IgD-negative memory B cell (primary cell): Measurements from ENCODE around the gene NAT10. TPM values are rescaled to one million over a fixed set of nuclear protein-coding genes. Genes with fewer than 3 reads are reported as not detected.

Source experiments
- H3K27ac Mint-ChIP-seq, 3 donors: one replicate each; pipeline ENCODE4 v1.8.0; 2020 to 2022; ENCODE audit warnings: mild to moderate bottlenecking in 3 of 3, mixed read lengths in 3 of 3, moderate library complexity in 1 of 3
- H3K27me3 Mint-ChIP-seq: one replicate; pipeline ENCODE4 v1.8.0; 2021; ENCODE audit warnings: mixed read lengths
- H3K36me3 Mint-ChIP-seq: one replicate; pipeline ENCODE4 v1.8.0; 2020; ENCODE audit warnings: mild to moderate bottlenecking, mixed read lengths
- H3K4me1 Mint-ChIP-seq, 3 donors: one replicate each; pipeline ENCODE4 v1.8.0; 2020 to 2022; ENCODE audit warnings: mixed read lengths in 3 of 3, mild to moderate bottlenecking in 1 of 3
- H3K4me3 Mint-ChIP-seq, 4 donors: one replicate each; pipeline ENCODE4 v1.8.0; 2020 to 2022; ENCODE audit warnings: mild to moderate bottlenecking in 4 of 4, mixed read lengths in 4 of 4, moderate library complexity in 3 of 4
- H3K9me3 Mint-ChIP-seq, 3 donors: one replicate each; pipeline ENCODE4 v1.8.0; 2020 to 2021; ENCODE audit warnings: mixed read lengths in 3 of 3, mild to moderate bottlenecking in 1 of 3
- polyA plus RNA-seq: library from polyadenylated mRNA; unstranded; fragments of 300-500 nt; fragmentation: Illumina TruSeq; gene quantifications from one replicate; pipeline ENCODE4 v1.2.3, GENCODE V29; 2021

NAT10 gene
- polyA plus RNA-seq, 1 donor from 2014 or later = 35.7 TPM

DNA sequence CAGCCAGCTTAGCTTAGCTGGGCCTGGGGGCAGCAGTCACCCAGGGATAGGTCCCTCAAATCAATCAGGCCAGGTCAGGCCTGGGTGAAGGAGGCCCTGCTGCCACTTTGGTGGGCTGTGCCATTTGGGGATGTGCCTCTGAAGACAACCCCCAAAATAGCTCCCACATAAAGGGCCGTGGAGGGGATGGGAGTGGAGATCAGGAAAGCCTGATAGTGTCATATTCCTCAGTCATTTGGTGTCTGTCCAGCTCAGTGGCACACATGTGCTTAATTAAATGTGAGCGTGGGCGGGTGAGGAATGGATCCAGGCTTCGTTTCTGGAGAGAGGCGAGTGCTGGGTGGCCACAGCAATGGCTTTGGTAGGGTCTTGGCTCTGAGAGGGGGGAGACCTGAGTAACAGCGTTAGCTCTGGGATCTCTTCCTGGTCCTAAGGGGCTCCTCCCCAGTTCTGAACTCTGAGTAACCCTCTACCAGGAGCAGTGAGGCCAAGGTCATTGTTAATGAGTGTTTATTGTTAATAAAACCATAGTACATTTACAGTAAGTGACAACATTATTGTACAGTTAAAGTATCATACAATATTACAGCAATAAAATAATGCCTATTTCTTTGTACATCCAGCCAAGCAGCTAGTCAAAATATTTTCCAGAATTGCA is 45.2 kb downstream of the NAT10 start:
- no peak overlapping the region for H3K4me3 Mint-ChIP-seq
- no peaks in the 10 kb centered on the region for H3K27me3 Mint-ChIP-seq
- H3K36me3 Mint-ChIP-seq = peaks cover 3% of the 10 kb centered on the region
- H3K4me1 Mint-ChIP-seq = peaks cover 20 to 26% (median 24%) of the 10 kb centered on the region in 3 donors
- H3K27ac Mint-ChIP-seq = peak overlapping the region in 1 of 3 donors; percentile 57
- no peaks in the 10 kb centered on the region for H3K9me3 Mint-ChIP-seq

- no peak overlapping the region for H3K4me3 Mint-ChIP-seq
- H3K27ac Mint-ChIP-seq = no peak overlapping the region
- H3K9me3 Mint-ChIP-seq = no peaks in the 10 kb centered on the region
- H3K27me3 Mint-ChIP-seq = no peaks in the 10 kb centered on the region
- H3K4me1 Mint-ChIP-seq = peaks cover 15 to 21% (median 19%) of the 10 kb centered on the region in 3 donors
- H3K36me3 Mint-ChIP-seq = peaks cover 3% of the 10 kb centered on the region
These were observed 45.7 kb downstream of the NAT10 start for GRCh38 chr11:34151166-34151565.

- no peak overlapping the region for H3K4me3 Mint-ChIP-seq
- H3K27me3 Mint-ChIP-seq = no peaks in the 10 kb centered on the region
- peaks cover 3% of the 10 kb centered on the region for H3K36me3 Mint-ChIP-seq
- no peaks in the 10 kb centered on the region for H3K9me3 Mint-ChIP-seq
- H3K4me1 Mint-ChIP-seq = peaks cover 12 to 20% (median 18%) of the 10 kb centered on the region in 3 donors
- peak overlapping the region in 1 of 3 donors; percentile 81 for H3K27ac Mint-ChIP-seq
These were observed 46.8 kb downstream of the NAT10 start for GRCh38 chr11:34151916-34152845.

DNA sequence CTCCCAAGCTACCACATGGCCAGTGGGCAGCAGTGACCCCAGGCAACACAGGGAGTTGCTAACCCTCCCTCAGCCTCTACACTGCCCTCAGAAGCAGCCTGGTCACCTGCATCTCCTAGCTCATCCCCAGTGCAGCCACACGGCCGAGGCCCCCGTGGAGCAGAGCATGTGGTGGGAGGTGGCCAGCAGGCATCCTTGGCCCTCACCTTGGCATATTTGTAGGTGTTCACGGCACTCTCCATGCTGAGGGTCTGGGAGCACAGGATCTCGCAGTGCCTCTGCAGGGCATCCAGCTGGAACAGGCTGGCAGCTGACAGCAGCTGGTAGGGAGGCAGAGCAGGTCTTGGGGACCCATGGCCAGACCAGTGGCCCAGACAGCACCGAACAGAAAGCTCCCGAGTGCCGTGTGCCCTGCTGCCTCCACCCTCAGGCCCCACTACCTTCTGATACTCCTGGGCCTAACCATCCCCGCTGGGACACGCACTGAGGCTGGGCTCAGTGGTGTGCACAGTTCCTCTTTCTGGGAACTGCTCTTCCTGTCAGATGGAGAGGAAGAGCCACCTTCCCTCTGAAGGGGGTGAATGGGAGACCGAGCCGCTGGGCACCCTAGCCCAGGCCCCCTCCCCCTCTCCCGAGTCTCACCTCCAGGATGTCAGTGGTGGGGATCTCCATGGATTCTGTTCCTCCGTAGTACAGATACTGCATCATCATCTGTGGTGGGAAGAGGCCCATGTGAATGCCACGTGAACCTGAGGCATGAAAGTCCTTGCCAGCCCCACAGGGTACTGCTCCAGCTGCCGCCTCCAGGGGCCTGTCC is 48.8 kb downstream of the NAT10 start:
- no peaks in the 10 kb centered on the region for H3K27me3 Mint-ChIP-seq
- H3K4me1 Mint-ChIP-seq = peaks cover 12 to 20% (median 18%) of the 10 kb centered on the region in 3 donors
- H3K4me3 Mint-ChIP-seq = peak overlapping the region in 2 of 4 donors; percentile 75 to 81
- peaks cover 3% of the 10 kb centered on the region for H3K36me3 Mint-ChIP-seq
- H3K9me3 Mint-ChIP-seq = no peaks in the 10 kb centered on the region
- peak overlapping the region in 2 of 3 donors; percentile 60 to 67 for H3K27ac Mint-ChIP-seq

GRCh38 chr11:34155057-34155756 is 49.8 kb downstream of the NAT10 start:
- Mint-ChIP-seq H3K4me3 (no peak overlapping the region), H3K27ac (peak overlapping the region; percentile 35 to 67 (median 60)), H3K36me3 (peaks cover 3% of the 10 kb centered on the region), H3K4me1 (peaks cover 12 to 20% (median 18%) of the 10 kb centered on the region in 3 donors), H3K27me3 (no peaks in the 10 kb centered on the region), H3K9me3 (no peaks in the 10 kb centered on the region)

- H3K27me3 Mint-ChIP-seq = no peaks in the 10 kb centered on the region
- H3K4me3 Mint-ChIP-seq = no peak overlapping the region
- H3K9me3 Mint-ChIP-seq = no peaks in the 10 kb centered on the region
- H3K36me3 Mint-ChIP-seq = peaks cover 3% of the 10 kb centered on the region
- peak overlapping the region in 1 of 3 donors; percentile 35 for H3K27ac Mint-ChIP-seq
- peaks cover 12 to 20% (median 18%) of the 10 kb centered on the region in 3 donors for H3K4me1 Mint-ChIP-seq
These were observed 50.3 kb downstream of the NAT10 start for GRCh38 chr11:34155757-34156062.

DNA sequence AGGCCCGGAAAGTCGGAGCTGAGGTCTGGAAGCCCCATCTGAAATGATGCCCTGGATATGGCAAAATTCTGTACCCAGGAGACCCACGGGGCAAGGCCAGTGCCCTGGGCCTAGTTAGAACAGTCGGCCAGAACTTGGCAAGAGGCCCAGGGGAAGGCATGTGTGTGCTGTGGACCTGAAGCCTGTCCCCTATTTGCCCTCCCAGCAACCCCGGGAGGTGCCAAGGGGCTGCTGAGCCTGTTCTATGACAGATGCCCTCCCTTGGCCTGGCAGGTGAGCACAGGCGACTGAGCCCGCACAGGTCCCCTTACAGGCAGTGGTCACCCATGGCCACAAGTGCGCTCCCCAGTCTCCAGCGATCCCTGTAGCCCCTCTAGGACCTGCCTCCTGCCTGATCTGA is 51.7 kb downstream of the NAT10 start:
- peaks cover 3% of the 10 kb centered on the region for H3K36me3 Mint-ChIP-seq
- H3K4me1 Mint-ChIP-seq = peaks cover 12 to 20% (median 18%) of the 10 kb centered on the region in 3 donors
- H3K27me3 Mint-ChIP-seq = no peaks in the 10 kb centered on the region
- no peak overlapping the region for H3K4me3 Mint-ChIP-seq
- H3K9me3 Mint-ChIP-seq = no peaks in the 10 kb centered on the region
- peak overlapping the region in 1 of 3 donors; percentile 64 for H3K27ac Mint-ChIP-seq

- no peaks in the 10 kb centered on the region for H3K9me3 Mint-ChIP-seq
- peak overlapping the region in 1 of 3 donors; percentile 50 for H3K27ac Mint-ChIP-seq
- peaks cover 2 to 13% (median 9%) of the 10 kb centered on the region in 3 donors for H3K4me1 Mint-ChIP-seq
- H3K27me3 Mint-ChIP-seq = no peaks in the 10 kb centered on the region
- no peak overlapping the region for H3K4me3 Mint-ChIP-seq
- H3K36me3 Mint-ChIP-seq = no peaks in the 10 kb centered on the region
These were observed 53.2 kb downstream of the NAT10 start for GRCh38 chr11:34158661-34159060.

DNA sequence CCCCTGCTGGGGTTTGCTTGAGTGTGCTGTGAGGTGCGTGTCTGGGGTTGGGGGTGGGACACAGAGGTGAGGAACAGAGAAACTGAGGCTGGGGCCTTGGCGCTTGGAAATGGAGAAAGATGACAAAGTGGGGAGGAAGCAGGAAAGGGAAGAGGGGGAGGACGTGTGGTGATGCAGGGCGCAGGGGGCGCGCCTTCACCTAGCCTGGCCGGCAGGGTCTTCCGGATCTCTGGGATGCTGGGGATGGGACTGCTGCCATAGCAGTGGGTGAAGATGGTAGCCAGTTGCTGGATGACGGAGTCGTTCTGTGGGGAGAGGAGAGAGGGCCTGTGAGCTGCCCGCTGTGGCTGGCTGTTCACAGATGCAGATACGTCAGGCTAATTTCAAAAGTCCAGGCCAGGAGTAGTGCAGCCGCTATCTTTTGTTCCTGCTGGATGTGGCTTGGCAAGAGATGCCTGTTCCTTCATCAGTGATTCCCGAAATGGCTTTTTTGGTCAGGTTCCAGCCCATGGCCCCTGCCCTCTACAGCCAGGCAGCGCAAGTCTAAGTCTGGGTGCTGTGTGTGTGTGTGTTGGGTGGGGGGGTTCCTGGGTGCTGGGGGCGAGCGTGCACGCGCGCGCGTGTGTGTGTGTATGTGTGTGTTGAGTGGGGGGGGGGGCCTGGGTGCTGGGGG is 54.8 kb downstream of the NAT10 start:
- Mint-ChIP-seq H3K4me3 (no peak overlapping the region), H3K27me3 (no peaks in the 10 kb centered on the region), H3K9me3 (no peaks in the 10 kb centered on the region), H3K36me3 (no peaks in the 10 kb centered on the region), H3K27ac (no peak overlapping the region), H3K4me1 (peaks cover 0 to 2% (median 0%) of the 10 kb centered on the region in 3 donors)

DNA sequence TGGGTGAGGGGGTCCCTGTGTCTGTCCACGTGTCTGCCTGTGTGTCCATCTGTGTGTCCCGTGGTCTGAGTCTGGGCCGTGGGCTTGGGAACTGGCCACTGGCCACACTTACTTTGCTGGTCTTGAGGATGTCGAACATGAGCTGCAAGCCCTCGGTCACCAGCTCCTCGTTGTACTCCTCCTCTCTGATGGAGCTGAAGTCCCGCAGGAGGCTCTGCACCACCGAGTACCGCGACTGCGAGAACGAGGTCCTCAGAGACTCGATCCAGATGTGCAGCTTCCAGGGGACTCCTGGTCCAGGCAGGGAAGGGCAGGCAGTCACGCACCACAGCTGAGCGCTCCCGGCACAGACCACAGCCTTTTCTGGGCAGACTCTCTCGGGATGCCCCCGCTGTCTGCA is 55.4 kb downstream of the NAT10 start:
- Mint-ChIP-seq H3K36me3 (no peaks in the 10 kb centered on the region), H3K27me3 (no peaks in the 10 kb centered on the region), H3K27ac (no peak overlapping the region), H3K4me3 (no peak overlapping the region), H3K4me1 (peaks cover 0 to 2% (median 0%) of the 10 kb centered on the region in 3 donors), H3K9me3 (no peaks in the 10 kb centered on the region)

DNA sequence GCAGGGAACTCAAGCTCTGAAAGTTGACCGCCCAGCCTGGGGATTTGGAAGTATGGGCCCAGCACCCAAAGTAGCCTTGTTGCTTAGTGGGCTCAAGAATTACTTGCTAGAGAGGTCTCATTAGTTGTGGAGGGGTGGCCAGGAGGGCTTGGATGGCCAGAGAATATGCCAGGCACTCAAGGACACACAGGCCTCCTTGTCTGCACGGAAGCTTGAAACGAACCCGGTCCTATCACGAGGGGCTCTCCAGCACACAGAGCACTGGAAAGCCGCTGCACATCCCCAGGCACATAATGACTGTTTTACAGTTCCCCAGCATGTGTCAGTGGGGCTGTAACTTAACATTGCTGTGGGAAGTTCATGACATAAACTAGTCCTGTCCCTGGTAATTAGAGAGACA is 55.9 kb downstream of the NAT10 start:
- Mint-ChIP-seq H3K9me3 (no peaks in the 10 kb centered on the region), H3K27ac (no peak overlapping the region), H3K36me3 (no peaks in the 10 kb centered on the region), H3K4me3 (no peak overlapping the region), H3K4me1 (peaks cover 0 to 2% (median 0%) of the 10 kb centered on the region in 3 donors), H3K27me3 (no peaks in the 10 kb centered on the region)

DNA sequence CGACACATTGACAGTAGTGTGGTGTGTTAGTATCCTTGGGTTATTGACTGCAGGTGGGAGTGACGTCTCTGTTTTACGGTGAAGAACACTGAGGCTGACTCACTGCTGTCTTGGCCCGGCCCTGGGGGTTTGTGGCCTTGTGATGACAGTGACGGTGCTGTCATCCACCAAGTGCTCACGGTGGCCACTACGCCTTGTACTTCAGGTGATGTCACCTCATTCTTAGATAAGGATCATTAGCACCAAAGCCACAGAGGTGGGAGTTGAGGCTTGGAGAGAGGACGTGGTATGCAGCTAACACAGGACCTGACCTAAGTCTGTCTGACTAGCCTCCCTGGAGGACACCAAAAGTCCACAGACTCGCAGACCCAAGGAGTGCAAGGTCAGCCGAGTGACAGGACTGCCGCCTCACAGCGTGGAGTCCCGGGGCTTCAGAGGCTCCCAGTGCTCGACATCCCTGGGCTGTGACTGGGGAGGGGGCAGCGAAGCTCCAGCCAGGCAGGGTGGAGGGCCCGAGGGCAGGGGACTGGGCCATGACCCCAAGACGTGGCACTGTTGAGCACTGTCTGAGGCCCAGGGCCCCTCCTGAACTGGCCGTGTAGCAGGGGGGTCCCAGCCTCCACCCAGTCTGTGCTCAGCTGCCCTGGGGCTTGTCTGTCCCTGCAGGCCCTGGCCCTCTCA is 56.5 kb downstream of the NAT10 start:
- Mint-ChIP-seq H3K9me3 (no peaks in the 10 kb centered on the region), H3K27me3 (no peaks in the 10 kb centered on the region), H3K36me3 (no peaks in the 10 kb centered on the region), H3K4me3 (no peak overlapping the region), H3K4me1 (peaks cover 0 to 2% (median 0%) of the 10 kb centered on the region in 3 donors), H3K27ac (no peak overlapping the region)

DNA sequence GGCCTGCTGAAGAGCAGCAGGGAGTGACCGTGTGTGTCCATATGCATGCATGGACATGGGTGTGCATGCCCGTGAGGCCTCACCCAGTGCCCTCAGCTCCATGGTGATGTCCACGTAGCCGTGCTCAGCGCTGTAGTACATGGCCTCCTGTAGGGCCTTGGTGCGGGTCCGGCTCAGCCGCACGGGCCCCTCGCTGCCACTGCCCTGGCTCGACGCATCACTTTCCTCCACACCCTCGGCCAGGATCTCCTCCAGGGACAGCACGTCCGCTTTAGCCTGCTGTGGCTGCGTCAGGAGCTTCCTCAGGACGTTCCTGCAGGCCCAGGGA is 57.0 kb downstream of the NAT10 start:
- no peaks in the 10 kb centered on the region for H3K36me3 Mint-ChIP-seq

More for the DNA sequence above, 57.0 kb downstream of the NAT10 start:
- H3K27me3 Mint-ChIP-seq = no peaks in the 10 kb centered on the region
- H3K9me3 Mint-ChIP-seq = no peaks in the 10 kb centered on the region
- H3K27ac Mint-ChIP-seq = no peak overlapping the region
- H3K4me3 Mint-ChIP-seq = no peak overlapping the region
- H3K4me1 Mint-ChIP-seq = peaks cover 0 to 2% (median 0%) of the 10 kb centered on the region in 3 donors
